Stimulated activated CD4-positive, alpha-beta T cell treated with anti-CD3 and anti-CD28 coated beads, Interleukin-4, amount 100 ng/mL, for 48 hours (primary cell): ENCODE measurements around the gene CELF4.
"Not testable (repeated sequence)": the region's sequence is repeated elsewhere in the genome, so short reads cannot be mapped to it uniquely, and the experiment has no call there.

Experiments used
- DNase-seq, 2 donors: peaks; one replicate each; pipeline ENCODE4 v3.0.0-alpha.2; 2020; ENCODE audit warnings: low read depth in 2 of 2

Gene CELF4

GRCh38 chr18:37467002-37467662 is 98.5 kb downstream of the CELF4 start:
- no peak for DNase-seq

GRCh38 chr18:37465958-37466357 is 99.6 kb downstream of the CELF4 start:
- DNase-seq: no peak

GRCh38 chr18:37464257-37464656 is 101.3 kb downstream of the CELF4 start:
- no peak for DNase-seq

- not testable (repeated sequence) for DNase-seq
Observed at GRCh38 chr18:37461329-37461728, 104.3 kb downstream of the CELF4 start.

GRCh38 chr18:37460604-37461003 is 105.0 kb downstream of the CELF4 start:
- DNase-seq: no peak

GRCh38 chr18:37458697-37459096 is 106.9 kb downstream of the CELF4 start:
- no peak for DNase-seq

- DNase-seq: no peak
Observed at GRCh38 chr18:37457753-37458152, 107.8 kb downstream of the CELF4 start.

- no peak for DNase-seq
Observed at GRCh38 chr18:37457341-37457740, 108.3 kb downstream of the CELF4 start.

GRCh38 chr18:37456873-37457272 is 108.7 kb downstream of the CELF4 start:
- no peak for DNase-seq

GRCh38 chr18:37456395-37456794 is 109.2 kb downstream of the CELF4 start:
- no peak for DNase-seq

- DNase-seq: no peak
Observed at GRCh38 chr18:37453752-37454151, 111.8 kb downstream of the CELF4 start.

- no peak for DNase-seq
Observed at GRCh38 chr18:37452682-37453385, 112.8 kb downstream of the CELF4 start.

- DNase-seq: no peak
Observed at GRCh38 chr18:37452015-37452414, 113.6 kb downstream of the CELF4 start.

- no peak for DNase-seq
Observed at GRCh38 chr18:37451239-37451825, 114.3 kb downstream of the CELF4 start.

- no peak for DNase-seq
Observed at GRCh38 chr18:37450434-37451132, 115.0 kb downstream of the CELF4 start.

GRCh38 chr18:37449618-37450017 is 116.0 kb downstream of the CELF4 start:
- no peak for DNase-seq

GRCh38 chr18:37448946-37449345 is 116.7 kb downstream of the CELF4 start:
- no peak for DNase-seq

- no peak for DNase-seq
Observed at GRCh38 chr18:37447962-37448888, 117.4 kb downstream of the CELF4 start.

- DNase-seq: no peak
Observed at GRCh38 chr18:37445836-37446235, 119.8 kb downstream of the CELF4 start.

- no peak for DNase-seq
Observed at GRCh38 chr18:37445368-37445767, 120.2 kb downstream of the CELF4 start.

- no peak for DNase-seq
Observed at GRCh38 chr18:37443325-37444055, 122.1 kb downstream of the CELF4 start.
